ENCODE results near the gene PTPRE.
A peak's percentile ranks its signal among the peaks of the same experiment; 100 is the strongest.

The PTPRE gene

DNA sequence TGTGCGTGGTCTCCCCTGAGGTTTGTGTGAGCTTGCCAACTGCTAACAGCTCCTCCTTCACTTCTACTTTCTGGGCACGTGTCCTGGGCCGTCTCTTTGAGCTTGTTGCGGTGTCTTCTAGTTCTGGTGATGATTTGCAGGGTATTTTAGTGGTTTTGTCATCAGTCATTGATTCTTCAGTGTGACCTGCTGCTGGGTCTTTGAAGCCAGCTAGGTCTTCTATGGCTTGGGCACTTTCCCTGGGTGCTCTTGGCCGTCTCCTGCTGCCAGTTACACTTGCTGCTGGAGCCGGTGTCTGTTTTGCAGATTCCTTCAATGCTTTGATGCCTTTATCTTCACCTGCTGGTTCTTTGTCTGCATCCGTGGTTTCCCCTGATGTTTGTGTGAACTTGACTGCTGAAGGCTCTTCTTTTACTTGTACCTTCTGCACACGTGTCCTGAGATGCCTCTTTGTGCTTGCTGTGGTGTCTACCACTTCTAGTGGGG is 196.4 kb downstream of the PTPRE start:
- no peak for DNase-seq

DNA sequence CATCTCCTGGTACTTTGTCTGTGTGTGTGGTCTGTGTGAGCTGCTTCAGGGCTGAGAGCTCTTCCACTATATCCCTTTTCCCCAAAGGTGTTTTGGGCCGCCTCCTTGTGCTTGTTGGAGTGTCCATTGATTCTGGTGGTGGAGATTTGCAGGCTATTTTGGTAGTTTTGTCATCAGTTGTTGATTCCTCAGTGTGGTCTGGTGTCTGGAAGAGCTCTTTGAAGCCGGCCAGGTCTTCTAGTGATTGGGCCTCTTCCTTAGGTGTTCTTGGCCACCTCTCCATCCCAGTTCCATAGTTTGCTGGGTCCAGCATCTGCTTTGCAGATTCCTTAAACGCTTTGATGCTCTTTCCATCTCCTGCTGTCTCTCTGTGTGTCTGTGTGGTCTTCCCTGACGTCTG is 198.5 kb downstream of the PTPRE start:
- DNase-seq = no peak

GRCh38 chr10:128109707-128110106 is 202.8 kb downstream of the PTPRE start:
- no peak for DNase-seq

- DNase-seq = no peak
Measured at GRCh38 chr10:128110339-128110738, 203.4 kb downstream of the PTPRE start.

DNA sequence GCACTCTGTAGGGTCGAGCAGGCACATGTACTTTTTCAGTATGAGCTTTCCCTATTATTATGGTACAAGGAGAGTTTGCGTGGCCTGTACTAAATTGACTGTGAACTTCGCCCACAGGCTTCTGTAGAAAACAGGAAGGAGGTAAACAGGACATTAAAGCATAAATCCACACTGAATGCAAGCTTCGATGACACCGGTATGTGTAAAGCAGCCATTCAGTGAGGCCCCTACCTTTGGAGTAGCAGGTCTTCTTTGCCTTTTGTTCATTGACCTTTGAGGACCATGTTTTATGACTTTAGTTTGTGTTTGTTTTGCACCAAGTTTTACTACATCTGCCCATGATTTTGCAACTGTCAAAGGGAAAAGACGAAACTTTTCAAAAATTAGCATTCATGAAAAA is 204.8 kb downstream of the PTPRE start:
- DNase-seq = no peak

DNA sequence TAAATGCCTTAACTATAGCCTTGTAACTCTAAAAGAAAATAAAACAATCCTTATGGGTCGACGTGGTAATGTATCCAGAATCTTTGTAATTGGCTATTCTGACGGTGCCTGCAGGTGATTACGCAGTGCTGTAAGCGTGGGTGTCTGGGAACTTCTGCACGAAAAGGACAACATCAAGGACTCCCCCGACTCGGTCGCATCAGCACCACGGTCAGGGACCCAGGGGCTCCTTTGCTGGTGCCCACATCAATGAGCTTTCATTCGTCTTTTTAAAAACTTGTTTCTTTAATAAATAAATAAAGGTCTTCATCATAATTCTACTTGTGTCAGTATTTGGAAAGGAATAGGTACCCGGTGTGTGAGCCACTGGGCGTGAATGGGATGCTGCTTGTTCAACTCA is 206.1 kb downstream of the PTPRE start:
- DNase-seq = no peak

- no peak for DNase-seq
Measured at GRCh38 chr10:128114901-128115300, 208.0 kb downstream of the PTPRE start.

GRCh38 chr10:128115356-128115755 is 208.5 kb downstream of the PTPRE start:
- no peak for DNase-seq

DNA sequence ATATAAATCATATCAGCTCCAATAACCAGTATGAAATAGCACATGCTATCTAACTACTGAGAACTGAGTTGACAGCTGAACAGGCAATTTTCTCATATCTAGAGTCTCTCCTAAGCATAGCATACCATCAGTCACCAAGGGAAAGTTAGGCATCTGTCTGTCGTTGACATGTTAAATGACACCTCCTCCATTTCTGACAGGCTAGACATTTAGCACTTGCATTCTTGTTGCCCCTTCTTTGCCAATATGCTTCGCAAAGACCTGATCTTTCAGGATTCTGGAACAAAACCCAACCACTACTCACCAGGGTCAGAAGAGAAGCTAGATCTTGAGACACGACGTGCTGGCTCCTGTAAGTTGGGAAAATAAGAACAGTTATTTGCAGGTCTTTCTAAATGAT is 209.3 kb downstream of the PTPRE start:
- DNase-seq = no peak

GRCh38 chr10:128116851-128117615 is 210.1 kb downstream of the PTPRE start:
- no peak for DNase-seq

GRCh38 chr10:128121750-128122412 is 215.0 kb downstream of the PTPRE start:
- DNase-seq = no peak

DNA sequence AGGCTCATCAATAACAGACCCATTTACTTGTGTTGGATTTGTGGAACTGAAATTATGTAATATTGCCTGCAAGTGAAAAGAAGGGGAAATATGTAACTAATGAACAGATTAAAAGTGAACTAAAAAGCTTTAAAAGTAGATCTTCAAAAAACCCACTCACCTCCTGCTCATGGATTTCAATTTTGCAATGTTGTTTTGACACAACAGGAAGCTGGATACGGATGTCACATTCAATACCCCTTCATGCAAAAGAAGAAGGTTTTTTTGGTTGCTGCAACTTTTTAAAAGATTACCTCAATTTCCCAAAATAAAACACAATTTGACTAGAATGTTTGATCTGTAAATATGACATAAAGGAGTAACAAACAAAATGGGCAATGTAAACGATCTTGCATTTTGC is 216.0 kb downstream of the PTPRE start:
- DNase-seq = no peak

GRCh38 chr10:128123846-128124245 is 216.9 kb downstream of the PTPRE start:
- DNase-seq = no peak

- DNase-seq = no peak
Measured at GRCh38 chr10:128124813-128125403, 218.0 kb downstream of the PTPRE start.

DNA sequence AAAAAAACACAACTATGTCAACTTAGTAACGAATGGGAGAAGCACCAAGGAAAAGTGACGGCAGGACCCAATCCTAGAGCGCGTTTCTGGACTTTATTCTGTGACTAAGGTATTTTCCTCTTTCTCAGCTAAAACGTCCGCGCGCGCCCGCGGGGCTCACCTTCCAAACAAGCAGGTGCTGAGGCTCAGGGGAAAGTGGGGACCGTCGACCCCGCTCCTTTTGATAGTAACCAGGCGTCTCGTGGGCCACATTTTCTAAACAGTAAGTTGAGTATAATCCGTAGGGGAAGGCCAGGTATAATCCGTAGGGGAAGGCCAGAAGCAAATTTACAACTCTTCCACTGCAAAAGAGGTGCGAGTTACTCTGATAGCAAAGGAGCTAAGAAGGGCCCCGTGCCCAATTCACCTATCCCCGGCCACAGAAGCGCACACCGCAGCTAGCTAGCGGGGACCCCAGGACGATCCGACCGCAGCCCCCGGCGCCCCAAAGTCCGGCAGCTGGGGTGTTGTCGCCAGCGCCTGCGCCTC is 218.6 kb downstream of the PTPRE start:
- no peak for DNase-seq

- DNase-seq = peak; percentile 91
Measured at GRCh38 chr10:128125944-128126764, 219.3 kb downstream of the PTPRE start, which contains the start of gene MKI67. TSS of gene MKI67 (minus strand) at chr10:128126423. CDS start at chr10:128125667, 756 bp downstream.

- DNase-seq = no peak
Measured at GRCh38 chr10:128128582-128128981, 221.7 kb downstream of the PTPRE start.

DNA sequence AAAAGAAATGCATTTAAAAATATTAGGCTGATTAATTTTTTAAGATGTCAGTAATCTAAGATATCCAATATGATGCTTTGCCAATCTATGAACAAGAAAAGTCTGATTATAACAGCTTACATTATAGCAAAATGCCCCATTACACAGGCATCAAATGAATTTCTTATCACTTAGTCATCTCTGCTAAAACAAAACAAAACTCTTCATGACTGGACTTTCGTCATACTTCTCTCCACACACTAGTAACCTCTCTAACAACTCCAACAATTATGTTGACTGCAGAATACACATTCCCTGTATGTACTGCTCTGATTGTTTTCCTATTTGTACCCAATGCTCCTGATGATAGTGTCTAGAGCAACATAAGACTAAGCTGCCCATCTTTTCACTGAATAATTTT is 223.1 kb downstream of the PTPRE start:
- DNase-seq = no peak
